GM21390 (cell line): ENCODE results near the gene CCDC85C.

ENCODE experiments used
- ATAC-seq: cut with Tn5 transposase; IDR thresholded peaks from one replicate; pipeline ENCODE4 v1.9.1; 2021; ENCODE audit not compliant: unreplicated experiment

CCDC85C gene

GRCh38 chr14:99630202-99630601 lies 26.2 kb upstream of the CCDC85C start:
- no peak for ATAC-seq

GRCh38 chr14:99628887-99629618 lies 25.0 kb upstream of the CCDC85C start:
- ATAC-seq: peak; percentile 83

GRCh38 chr14:99627510-99628381 lies 23.7 kb upstream of the CCDC85C start:
- no peak for ATAC-seq

- ATAC-seq: no peak
Measured at GRCh38 chr14:99627100-99627499, 23.1 kb upstream of the CCDC85C start.

- no peak for ATAC-seq
Measured at GRCh38 chr14:99626041-99626648, 22.1 kb upstream of the CCDC85C start.

- no peak for ATAC-seq
Measured at GRCh38 chr14:99625476-99625875, 21.5 kb upstream of the CCDC85C start.

GRCh38 chr14:99624971-99625370 lies 21.0 kb upstream of the CCDC85C start:
- no peak for ATAC-seq

DNA sequence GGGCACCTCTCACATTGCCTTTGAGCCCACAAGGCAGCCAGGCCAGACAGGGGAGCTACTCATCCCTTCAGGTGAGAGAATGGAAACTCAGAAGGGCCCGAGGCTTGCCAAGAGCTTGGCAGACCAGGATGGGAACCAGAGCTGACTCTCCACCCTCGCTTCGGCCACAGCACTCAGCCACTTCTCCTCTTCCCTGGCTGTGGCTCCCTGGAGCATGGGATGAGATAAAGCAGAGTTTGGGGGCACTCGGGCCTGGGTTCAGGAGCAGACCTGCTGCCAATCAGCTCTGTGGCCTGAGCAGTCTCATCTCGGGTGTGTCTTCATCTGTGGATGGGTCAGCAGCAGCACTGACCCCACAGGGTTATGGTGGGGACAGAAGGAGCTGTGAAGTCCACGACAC lies 20.0 kb upstream of the CCDC85C start:
- ATAC-seq: no peak

DNA sequence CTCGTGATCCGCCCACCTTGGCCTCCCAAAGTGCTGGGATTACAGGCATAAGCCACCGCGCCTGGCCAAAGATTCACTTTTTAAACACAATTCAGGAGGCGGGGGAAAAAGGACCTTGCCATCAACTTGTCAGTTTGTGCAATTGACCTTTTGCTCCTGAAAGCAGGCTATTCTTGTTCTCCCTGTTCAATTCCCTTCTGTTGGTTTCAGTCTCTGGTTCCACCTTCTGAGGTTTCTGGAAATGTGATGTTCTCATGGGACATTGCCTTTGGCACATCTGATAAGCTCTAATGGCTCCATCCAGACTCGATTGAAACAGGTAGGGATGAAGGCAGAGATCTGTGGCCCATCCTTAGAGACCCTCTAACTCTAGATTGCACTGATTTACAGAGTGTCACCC lies 17.9 kb upstream of the CCDC85C start:
- ATAC-seq: no peak

- ATAC-seq: no peak
Measured at GRCh38 chr14:99619835-99620834, 16.1 kb upstream of the CCDC85C start.

- no peak for ATAC-seq
Measured at GRCh38 chr14:99616832-99617800, 13.1 kb upstream of the CCDC85C start.

DNA sequence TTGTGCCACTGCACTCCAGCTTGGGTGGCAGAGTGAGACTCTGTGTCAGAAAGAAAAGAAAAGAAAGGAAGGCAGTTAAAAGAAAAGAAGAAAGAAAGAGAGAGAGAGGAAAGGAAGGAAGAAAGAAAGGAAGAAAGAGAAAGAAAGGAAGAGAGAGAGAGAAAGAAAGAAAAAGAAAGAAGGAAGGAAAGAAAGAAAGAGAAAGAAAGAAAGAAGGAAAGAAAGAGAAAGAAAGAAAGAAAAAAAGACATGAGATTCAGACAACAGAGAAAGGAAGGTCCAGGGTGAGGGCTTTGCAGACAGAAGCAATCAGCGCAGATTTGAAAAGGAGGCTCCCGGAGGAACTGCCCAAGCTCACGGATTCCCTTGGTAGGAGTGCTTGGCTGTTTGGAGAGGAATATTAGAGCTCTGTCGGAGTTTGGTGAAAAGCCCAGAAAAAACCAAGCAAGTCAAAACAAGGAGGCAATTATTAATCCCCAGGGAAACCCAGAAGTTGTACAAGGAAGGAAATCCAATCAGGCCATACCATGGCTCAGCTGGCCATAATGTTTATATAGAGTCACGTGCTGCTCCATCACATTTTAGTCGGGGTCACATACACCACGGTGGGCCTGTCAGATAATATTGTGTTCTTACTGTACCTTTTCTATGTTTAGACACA lies 11.6 kb upstream of the CCDC85C start:
- ATAC-seq: no peak

GRCh38 chr14:99612738-99613330 lies 8.8 kb upstream of the CCDC85C start:
- ATAC-seq: no peak

DNA sequence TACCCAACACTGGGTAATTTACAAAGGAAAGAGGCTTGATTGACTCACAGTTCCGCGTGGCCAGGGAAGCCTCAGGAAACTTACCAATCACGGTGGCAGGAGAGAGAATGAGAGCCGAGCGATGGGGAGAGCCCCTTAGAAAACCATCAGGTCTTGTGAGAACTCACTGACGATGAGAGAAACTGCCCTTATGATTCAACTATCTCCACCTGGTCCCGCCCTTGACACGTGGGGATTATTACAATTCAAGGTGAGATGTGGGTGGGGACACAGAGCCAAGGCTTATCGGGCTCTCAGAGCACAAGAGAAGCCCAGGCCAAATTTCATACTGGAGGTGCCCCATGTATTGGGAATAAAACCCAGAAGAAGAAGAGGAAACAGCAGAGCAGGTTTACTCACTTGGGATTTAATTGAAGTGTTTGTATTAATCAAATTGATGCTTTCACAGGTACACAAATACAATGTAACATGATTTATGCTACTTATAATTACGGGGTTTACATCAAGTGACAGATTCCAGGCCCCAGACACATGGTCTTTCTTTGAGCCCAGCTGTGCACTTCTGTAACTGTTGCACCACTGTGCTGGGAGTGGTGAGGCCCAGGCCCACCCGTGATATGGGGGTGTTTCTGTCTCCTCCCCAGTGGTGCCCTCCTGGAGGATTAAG lies 8.2 kb upstream of the CCDC85C start:
- ATAC-seq: no peak

GRCh38 chr14:99611646-99612045 lies 7.6 kb upstream of the CCDC85C start:
- no peak for ATAC-seq

GRCh38 chr14:99609245-99610170 lies 5.5 kb upstream of the CCDC85C start:
- ATAC-seq: no peak

DNA sequence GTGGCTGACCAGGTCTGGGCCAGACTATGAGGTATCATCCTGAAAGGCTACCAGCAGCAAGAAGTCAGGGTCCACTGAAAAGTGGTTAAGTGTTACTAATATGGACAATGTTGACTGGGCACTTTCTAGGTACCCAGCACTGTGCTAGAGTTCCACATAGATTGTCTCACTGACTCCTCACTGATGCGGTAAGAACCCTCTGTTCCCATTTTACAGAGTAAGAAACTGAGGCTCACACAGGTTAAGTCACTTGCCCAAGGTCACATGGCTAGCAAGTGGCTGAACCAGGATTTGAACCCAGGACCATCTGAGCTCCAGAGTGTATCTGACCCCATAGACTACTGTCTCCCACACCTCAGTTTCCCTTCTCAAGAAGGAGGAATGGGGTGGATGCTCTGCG lies 4.6 kb upstream of the CCDC85C start:
- ATAC-seq: no peak
